Fibroblast of lung (primary cell): ENCODE results near the gene APBA2.

Source experiments
- EZH2 ChIP-seq: IDR thresholded peaks from 2 replicates; pipeline ENCODE4 v1.5.1; 2012; ENCODE audit warnings: low read length, control low read depth, mild to moderate bottlenecking; ENCODE audit errors: missing control alignments
- TF ChIP-seq, protein P1 (sequence below), 2 donors: IDR thresholded peaks in 1 of 2; conservative IDR thresholded peaks in 1 of 2; 1 replicate in 1 of 2; 2 replicates in 1 of 2; pipeline ENCODE4 v1.5.1; 2011 to 2012; ENCODE audit warnings: low read length in 2 of 2, control low read depth in 1 of 2, inconsistent platforms in 1 of 2, low read depth in 1 of 2, mild to moderate bottlenecking in 1 of 2

DNA sequence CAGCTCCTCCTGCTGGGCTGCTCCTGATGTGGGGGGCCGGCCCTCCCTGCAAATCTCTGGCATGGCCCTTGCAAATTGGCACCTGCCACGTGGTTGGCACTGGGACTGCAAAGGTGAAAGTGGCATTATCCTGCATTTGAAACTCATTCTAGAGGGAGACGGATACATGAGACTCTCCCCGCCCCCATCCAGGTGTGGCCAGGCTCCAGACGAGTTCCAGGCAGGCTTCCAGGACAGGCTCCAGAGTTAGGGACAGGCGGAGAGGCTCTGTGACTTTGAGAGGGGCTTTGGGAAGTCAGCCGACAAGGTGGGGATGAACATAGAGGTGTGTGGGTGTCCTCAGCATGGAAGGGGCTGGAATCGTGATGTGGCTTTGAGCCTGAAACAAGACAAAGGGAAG lies 178.5 kb downstream of the APBA2 start:
- TF ChIP-seq, protein P1, sequence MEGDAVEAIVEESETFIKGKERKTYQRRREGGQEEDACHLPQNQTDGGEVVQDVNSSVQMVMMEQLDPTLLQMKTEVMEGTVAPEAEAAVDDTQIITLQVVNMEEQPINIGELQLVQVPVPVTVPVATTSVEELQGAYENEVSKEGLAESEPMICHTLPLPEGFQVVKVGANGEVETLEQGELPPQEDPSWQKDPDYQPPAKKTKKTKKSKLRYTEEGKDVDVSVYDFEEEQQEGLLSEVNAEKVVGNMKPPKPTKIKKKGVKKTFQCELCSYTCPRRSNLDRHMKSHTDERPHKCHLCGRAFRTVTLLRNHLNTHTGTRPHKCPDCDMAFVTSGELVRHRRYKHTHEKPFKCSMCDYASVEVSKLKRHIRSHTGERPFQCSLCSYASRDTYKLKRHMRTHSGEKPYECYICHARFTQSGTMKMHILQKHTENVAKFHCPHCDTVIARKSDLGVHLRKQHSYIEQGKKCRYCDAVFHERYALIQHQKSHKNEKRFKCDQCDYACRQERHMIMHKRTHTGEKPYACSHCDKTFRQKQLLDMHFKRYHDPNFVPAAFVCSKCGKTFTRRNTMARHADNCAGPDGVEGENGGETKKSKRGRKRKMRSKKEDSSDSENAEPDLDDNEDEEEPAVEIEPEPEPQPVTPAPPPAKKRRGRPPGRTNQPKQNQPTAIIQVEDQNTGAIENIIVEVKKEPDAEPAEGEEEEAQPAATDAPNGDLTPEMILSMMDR (conservative IDR thresholded peaks at IDR 0.05 in 1 of 2, IDR thresholded peaks at IDR 0.05 in 1 of 2; ENCODE audit: low read depth in 1 of 2, low read length in 2 of 2): no peak
- no peak for TF ChIP-seq EZH2
